HG03469 (cell line): ENCODE results near the gene NT5DC1.

Experiments used
- ATAC-seq: cut with Tn5 transposase; IDR thresholded peaks from one replicate; pipeline ENCODE4 v1.9.1; 2021; ENCODE audit warnings: mild to moderate bottlenecking, moderate library complexity, moderate number of reproducible peaks; ENCODE audit not compliant: unreplicated experiment

The NT5DC1 gene

DNA sequence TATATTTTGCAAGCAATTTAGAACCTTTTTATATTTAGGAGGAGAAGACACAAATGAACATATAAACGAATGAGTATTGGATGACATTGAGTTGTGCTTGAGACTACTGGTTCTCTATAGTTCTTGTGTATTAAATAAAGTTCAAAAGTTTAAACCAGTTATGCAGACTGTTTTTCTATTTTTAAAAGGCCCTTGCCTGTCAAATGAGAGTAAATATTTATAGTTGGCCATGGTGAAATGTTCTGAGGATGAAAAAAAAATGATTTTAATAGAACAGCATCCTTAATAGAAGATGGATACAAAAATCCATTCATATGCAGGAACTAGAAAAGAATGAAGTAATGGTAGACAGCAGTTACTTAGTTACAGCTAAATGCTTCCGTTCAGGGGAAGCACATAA lies 88.8 kb downstream of the NT5DC1 start:
- ATAC-seq: no peak

DNA sequence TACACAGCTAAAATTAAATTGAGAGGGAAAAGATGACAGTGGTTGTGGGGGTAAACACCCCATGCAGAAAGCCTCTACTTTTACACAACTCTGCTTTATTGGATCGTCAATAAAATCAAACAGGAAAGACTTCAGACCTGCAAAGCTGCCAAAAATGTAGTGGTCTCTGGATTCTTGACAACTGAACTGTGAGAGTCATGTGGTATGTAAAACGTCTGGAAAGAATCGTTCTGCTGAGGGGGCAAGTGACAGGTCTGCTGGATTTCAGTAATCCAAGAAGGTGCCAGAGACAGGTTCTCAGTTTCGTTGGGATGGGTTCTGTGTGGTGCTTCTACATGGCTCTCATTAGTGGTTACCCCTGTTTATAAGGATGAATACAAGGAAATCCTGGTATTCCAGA lies 89.9 kb downstream of the NT5DC1 start:
- no peak for ATAC-seq

DNA sequence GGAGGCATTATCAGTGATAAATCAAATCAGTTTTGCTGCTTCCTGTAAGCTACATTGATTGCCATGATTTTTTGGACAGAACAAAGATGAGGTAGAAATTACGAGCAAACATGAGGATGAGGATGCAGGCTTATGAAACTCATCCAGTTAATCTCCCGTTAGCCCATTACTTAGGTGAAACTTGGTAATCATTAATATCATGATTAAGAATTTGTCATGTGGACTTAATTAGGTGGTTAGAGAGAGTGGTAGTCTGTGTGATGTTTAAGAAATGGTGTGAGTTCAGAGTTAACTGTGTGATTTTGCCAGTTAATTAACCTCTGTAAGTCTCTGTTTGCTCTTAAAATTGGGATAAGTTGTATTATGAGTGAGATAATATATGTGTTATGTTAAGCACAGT lies 91.2 kb downstream of the NT5DC1 start:
- ATAC-seq: no peak

DNA sequence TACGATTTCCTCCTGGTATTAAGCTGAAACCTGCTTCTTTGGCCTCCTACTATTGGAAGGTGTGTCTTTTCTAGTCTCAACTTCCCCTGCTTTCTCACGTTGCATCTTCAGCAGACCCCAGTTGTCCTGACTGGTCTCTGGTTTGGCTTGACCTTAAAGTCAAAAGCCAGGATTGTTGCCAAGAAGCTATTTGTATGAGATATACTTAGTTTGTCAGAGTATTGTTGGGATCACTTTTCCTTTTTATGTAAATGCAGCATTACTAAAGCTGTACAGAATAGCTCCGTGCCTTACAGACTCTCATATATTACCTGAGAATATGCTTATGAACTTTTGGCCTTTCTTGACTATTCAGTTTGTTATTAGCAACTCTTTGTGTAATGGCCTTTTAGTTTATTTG lies 92.1 kb downstream of the NT5DC1 start:
- no peak for ATAC-seq

DNA sequence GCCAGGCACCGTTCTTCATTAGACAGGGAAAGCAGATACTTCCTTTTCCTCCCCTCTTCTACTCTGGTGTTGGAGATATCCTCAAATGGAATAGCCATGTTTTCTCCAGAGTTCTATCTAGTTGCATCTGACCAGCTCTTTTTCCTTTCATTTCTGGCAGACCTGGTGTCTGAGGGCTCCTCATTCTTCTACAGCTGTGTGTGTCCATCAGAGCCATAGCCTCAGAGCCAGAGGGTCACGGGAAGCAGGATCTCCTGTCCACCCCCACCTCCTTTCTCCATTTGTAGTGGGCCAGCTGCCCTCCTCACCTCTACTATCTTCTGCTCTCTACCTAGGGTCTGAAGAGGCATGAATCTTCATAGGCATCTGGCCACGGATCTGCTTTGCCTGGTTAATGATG lies 96.2 kb downstream of the NT5DC1 start:
- no peak for ATAC-seq

DNA sequence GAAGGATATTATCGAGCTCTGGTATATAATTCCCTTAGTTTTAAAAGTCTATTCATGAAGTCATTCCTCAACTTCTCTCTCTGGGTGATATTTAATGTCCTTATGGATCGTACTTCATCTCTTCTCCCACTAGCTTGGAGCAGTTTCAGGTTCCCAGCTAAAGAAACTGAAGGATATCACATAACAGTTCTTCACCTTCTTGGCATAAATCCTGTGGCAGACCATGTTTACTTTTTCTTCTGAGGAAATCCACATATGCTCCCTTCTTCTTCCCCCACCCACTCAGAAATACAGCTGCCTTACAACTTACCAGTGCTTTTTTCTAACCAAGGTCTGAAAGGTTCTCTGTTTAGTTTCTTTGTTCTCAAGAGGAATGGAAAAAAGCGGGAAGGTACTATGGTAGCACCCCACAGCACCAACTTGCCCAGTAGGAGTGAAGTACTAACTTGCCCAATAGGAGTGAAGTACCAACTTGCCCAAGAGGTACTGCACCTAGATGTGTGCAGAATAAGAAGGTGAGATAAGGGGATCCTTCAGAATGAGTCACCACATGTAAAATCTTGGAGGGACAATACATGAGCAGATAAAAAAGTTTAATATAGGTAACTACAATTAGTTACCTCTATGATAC lies 100.1 kb downstream of the NT5DC1 start:
- no peak for ATAC-seq

DNA sequence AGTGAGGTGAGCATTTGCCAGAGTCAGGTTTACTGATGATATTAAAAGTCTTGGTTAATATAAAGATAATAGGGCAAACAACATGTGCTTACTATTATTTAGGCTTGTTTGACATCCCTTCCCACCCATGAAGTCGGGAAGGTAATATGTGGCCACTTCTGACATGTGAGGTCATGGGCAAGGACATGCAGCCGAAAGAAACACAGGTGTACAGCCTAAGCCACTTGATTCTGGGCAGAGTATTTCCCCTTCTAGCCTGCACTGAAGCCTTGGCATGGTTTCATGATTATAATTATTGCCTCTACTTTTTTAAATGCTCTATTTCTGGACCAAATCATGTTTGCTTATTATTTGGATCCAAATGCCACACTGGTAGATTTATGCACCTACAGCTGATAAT lies 100.9 kb downstream of the NT5DC1 start:
- ATAC-seq: no peak

DNA sequence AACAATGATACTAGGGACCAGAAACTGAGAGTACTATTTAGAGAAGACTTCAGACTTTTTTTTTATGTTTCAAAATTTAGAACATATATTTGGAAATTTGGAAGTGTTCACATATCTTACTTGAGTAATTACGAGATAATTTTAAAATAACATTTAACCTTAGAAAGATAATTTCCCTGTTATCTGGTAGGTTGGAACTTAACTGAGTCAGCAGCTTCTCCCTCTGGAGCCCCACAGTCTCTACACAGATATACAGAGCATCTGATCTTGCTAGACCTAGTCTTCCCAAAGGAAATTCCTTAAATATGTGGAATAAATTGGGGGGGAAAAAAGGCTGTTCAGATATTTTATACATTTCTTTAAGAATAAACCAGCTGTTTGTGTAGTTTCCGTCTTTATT lies 104.6 kb downstream of the NT5DC1 start:
- no peak for ATAC-seq

DNA sequence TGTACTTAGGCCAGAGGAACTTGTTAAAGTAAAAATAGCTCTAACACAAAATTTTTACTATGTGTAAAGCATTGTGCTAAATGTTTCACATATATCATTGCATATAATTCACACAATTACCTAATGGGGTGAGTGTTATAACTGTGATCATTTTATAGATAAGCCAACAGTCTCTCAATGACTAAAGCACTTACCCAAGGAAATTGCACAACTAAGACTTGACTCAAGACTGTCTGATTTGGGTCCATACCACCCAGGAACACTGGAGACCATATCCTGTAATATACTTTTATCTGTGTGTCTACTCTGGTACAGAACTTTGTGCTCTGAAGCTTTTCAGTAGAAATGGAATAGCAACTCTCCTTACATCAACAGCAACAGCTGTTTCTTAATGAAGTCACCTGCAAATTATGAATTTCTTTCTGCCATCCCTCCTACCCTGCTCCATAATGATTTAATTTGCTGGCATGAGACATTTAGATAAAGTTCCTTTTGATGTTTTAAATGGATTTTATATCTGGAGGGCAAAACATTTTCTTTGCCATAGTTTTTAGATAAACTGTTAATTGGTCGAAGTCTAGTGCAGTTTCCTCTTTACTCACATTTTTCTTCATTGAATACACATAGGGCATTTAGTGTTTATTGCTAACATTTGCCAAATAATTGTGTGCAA lies 105.7 kb downstream of the NT5DC1 start:
- no peak for ATAC-seq

DNA sequence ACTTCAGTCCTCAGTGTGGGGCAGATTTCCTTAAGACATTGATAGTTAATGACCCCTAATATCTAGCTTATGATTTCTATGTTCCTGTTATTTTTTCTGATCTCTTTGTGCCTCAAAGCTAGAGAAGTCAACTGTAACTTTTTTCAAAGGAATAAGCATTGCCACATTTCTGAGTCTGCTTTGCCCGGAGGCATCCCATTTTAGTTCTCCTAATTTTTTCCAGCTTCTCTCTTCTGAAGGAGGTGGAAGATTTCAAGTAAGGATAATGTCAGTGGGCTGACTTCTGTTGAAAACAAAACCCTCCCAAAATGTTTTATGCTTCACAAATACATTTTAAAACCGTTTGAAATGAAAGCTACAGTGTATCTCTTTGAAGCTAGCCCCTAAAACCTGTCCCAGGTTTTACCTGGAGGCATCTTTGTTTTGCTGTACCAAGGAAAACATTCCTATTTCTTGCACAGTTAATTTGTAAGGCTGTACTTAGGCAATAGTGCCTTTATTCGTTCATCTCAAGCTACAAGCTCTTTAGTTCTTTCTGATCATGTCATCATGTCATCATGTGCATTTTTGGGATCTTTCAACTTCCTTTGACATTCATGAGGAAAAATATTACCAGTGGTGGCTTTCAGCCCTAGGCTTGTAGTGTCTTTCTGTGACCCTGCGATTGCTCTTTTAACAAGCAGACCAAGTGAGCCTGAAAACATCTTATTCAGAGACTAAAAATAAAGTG lies 107.6 kb downstream of the NT5DC1 start:
- no peak for ATAC-seq

DNA sequence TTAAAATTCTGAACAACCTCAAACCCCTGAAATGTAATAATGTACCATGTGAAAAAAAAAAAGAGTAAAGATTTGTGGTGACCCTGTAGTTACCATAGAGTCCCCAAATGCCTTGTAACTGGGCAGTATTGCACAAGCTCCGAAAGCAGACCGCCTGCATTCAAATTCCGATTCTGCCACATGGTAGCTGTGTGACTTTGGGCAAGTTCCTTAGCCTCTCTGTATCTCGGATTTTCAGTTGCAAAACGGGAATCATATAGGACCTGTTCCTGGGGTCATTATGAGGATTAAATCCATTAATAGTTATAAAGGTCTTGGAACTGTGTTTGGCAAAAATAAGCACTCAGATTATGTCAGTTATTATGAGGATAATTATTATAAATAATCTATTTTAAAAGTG lies 109.7 kb downstream of the NT5DC1 start:
- ATAC-seq: no peak

DNA sequence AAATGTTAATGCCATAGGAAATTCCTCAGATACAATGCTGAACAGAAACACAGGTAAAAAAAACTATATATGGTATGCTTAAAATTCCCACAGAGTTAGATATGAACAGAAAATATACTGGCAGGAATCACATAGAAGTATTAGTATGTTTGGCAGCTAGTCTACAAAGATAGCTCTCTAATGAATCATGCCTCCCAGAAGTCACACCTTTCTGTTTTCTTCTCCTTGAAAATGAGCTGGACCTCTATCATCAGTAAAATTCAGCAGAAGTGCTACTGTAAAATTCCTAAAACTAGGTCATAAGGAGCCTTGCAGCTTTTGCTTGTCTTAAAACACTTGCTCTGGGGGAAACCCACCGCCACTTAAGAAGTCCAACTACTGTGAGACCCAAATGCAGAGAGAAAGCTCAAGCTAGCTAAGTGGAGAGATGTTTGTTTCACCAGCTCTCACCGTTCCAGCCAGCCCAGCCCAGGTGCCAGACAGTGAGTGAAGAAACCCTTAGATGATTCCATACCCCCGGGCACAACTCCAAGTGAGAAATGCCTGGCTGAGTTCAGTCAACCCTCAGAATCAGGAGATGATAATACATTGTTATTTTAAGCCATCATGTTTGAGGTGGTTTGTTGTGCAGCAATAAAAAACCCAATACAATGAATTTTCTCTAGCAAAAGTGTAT lies 110.2 kb downstream of the NT5DC1 start:
- no peak for ATAC-seq

DNA sequence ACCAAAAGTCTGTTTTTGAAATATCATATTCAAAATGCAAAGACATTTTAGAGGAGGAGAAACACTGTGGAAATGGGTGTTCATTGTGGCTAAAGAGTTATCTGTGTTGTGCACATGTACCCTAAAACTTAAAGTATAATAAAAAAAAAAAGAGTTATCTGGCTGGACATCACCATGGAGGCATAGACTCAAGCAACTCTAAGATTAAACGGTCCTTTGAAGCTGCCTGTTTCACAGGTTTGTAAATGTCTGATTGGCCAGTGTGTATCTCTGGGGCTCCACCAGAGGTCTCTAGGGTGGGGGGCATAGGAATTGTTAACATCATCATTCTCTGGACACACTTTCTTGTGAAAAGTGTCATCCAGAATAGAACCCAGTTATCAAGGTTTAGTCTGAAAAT lies 114.0 kb downstream of the NT5DC1 start:
- no peak for ATAC-seq

DNA sequence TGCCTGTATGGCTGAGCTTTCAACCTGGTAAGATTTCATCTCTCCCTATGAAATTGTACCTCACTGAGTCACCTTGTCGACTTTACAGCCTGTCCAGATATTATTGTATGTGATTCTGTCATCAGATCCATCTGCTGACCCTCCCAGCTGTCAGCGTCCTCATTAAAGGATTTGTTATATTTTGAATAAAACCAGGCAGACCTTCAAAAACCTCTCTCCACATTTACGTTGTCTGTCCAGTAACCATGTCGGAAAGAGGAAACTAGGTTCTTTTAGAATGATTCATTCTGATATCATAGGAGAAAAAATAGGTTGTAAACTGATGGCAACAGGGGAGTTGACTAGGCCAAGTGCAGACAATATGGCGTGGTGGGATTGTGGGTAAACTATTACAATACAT lies 114.8 kb downstream of the NT5DC1 start:
- no peak for ATAC-seq

DNA sequence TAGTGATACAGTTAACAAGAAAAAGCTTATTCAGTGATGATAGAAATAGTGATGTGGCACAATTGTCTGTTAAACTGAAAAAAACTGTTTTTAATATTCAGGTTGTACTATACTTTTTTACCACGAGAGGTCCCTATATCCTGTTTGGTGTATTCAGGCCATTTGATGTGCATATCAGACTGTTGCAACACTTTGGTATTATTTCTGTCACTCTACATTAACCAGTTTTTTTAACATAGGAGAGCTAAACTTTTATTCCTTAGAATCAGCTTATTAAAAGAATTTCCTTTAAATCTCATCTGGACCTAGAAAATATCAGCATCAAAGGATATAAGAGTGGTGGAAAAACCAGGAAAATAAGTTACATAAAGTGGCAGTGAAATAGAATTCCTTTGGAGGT lies 116.4 kb downstream of the NT5DC1 start:
- ATAC-seq: peak; percentile 50

DNA sequence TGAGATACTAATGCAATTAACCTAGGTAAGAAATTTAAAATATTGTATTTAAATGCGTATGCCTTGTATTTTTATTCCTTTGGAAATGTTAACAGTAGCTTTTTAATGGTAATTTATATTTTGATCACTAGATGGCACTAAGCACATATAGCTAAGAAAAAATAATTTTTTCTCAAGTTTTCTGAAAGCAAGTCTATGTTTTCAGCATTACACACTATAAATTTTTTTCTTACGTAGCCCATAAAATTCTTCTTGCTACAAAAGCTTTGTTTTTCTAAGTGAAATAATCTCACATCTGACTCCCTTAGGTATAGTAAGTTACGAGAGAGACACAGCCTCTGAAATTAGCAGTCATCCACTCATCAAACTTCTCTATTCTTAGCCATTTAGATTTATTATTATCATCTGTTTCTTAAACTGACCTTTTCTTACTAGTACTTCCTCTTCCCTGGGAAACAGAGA lies 117.5 kb downstream of the NT5DC1 start:
- ATAC-seq: no peak

DNA sequence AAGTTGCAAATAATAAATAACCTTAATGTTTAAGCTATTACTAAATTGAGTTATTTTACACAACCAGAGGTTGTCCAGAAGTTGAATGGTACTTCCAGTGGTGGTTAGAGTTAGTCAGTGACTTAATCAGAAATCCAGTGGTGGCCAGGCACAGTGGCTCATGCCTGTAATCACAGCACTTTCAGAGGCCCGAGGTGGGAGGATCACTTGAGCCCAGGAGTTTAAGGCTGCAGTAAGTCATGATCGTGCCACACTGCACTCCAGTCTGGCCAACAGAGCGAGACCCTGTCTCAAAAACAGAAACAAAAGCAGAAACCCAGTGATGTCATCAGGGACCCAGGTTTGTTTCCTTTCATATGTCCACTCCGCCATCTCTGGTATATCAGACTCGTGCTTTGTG lies 118.2 kb downstream of the NT5DC1 start:
- no peak for ATAC-seq

DNA sequence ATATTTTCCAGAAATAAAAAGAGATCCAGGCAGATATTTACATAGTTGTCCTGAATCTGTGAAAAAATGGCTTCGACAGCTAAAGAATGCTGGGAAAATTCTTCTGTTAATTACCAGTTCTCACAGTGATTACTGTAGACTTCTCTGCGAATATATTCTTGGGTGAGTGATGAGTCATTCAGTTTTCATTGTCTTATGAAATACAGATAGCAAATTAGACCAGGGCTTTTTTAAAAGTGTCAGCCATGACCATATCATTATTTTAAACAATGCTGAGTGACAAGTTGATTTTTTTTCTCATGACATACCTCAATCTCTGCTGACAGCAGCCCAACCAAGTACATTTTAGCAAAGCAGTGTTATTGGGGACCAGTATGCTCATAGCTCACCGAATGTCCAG lies 120.4 kb downstream of the NT5DC1 start:
- no peak for ATAC-seq

DNA sequence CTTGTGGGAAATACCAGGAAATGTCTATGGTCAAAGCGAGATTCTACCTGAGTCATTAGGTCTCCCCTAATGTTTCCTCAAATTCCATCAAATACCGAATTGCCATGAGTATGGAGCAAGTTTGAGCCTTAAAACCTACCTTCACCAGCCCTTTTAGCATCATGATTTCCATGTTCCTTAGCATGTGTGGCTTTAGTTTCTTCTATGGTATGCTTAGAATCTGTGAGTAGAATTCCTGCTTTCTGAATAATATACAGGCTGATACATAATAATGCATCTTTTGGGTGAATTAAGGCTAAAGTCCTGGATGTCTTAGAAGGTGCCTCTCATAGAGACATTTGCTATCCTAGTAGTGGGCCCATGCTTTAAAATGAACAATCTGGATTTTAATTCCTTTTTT lies 121.3 kb downstream of the NT5DC1 start:
- ATAC-seq: no peak

DNA sequence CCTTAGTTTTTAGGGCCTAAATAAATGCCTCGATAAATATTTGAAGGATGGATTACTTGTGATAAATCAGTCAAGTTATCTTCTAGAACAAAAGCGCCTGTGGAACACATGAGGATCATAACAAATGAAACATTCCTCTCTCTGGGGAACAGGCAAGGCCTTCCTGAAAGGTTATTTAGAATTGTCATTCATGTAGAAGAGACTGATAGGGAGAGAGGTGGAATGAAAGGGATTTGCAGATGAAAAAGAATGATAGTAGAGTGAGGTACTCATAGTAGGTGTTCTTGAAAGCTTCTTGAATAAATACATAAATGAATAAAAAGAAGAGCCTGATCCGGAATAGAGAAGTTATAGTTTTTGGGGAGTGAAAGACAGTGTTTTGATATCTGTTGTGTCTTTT lies 122.7 kb downstream of the NT5DC1 start:
- no peak for ATAC-seq

DNA sequence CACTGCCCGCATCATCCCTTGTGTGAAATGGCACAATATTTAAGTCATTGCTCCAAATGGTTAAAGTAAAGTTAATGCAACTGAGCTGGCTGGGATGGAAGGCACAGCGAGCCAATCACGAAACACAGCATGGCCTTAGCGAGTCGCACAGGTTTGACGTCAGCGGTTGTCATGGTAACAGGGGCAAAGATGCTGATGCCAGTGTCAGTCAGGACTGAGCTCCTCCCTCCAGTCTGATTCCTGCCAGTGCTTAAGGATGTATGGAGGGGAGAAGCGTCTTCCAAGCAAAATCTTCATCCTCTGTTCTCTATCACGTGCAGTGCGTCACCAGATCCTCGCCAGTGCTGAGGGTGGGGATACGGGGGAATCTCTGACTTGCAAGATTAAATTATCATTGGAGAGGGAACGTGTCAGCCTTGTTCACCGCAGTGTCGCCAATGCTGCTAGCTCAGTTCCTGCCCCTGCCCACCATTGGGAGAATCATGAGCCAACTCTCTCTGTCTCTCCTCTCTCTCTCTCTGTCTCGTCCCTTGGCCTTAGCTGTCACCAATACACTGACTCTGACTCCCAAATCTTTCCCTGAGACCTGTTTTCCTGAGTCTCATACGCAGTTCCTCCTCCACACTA lies 128.7 kb downstream of the NT5DC1 start:
- no peak for ATAC-seq
